Measurements from ENCODE around the gene HERC6.

HERC6 gene

DNA sequence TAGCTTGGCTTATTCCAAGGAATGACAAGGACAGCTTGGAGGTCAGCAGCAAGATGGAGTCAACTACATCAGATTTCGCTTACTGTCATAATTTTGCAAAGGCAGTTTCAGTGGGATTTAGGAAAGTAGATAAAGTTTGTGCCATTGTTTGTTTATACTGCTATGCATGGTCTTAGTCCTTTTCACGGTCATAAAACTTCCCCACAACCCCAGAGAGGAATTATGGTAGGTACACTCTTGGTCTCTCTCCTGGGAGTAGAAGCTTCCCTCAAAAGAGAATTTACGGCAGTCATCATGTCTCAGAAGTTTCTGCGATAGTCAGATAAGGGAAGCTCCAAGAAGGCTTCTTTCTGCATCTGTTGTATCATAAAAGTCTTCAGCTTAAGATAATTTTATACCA, 27.9 kb upstream of the HERC6 start:
- peaks cover 0 to 6% (median 0%) of the 10 kb centered on the region in 3 donors for H3K9me3 ChIP-seq
- intact Hi-C loops (cut with DNase I; ENCODE audit: low total_unique reads): no loop called here
- TF ChIP-seq, protein P1, sequence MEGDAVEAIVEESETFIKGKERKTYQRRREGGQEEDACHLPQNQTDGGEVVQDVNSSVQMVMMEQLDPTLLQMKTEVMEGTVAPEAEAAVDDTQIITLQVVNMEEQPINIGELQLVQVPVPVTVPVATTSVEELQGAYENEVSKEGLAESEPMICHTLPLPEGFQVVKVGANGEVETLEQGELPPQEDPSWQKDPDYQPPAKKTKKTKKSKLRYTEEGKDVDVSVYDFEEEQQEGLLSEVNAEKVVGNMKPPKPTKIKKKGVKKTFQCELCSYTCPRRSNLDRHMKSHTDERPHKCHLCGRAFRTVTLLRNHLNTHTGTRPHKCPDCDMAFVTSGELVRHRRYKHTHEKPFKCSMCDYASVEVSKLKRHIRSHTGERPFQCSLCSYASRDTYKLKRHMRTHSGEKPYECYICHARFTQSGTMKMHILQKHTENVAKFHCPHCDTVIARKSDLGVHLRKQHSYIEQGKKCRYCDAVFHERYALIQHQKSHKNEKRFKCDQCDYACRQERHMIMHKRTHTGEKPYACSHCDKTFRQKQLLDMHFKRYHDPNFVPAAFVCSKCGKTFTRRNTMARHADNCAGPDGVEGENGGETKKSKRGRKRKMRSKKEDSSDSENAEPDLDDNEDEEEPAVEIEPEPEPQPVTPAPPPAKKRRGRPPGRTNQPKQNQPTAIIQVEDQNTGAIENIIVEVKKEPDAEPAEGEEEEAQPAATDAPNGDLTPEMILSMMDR (IDR thresholded peaks at IDR 0.05): no peak
- no peaks in the 10 kb centered on the region for H3K27me3 ChIP-seq
- DNase-seq: no peak
- no peaks in the 10 kb centered on the region for H3K36me3 ChIP-seq
- no peak overlapping the region for H3K27ac ChIP-seq
- H3K4me3 ChIP-seq: no peak overlapping the region
- H3K4me1 ChIP-seq: no peaks in the 10 kb centered on the region

DNA sequence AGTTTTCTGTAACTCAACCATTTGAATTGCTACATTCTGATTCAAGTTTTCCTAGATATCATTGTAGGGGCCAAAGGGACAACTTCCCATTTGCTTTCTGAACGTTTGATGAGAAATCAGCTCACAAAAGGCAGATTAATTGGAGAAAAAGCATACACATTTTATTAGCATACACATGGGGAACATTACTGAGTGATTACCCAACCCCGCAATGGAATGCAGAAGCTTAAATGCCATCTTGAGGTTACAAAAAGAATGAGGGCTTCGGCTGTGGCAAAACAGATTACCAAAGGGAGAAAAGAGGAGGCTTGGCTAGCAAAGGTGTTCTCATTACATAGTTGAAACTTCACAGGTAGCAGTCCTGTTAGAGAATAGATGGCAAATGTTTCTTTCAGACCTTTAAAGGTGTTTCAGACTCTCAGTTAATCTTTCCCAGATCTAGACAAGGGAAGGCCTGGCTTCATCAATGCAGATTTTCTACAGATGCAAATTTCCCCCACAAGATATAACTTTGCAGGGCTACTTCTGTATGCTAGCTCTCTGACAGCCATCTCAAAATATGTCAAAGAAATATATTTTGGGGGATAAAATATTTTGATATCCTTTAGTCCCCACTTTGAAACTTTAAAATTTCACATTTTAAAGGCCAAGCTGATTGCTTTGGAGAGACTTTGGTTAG, 26.5 kb upstream of the HERC6 start:
- DNase-seq: no peak
- TF ChIP-seq, protein P1 (IDR thresholded peaks at IDR 0.05): no peak
- intact Hi-C loops (cut with DNase I; ENCODE audit: low total_unique reads): no loop called here
- Histone ChIP-seq H3K27ac (no peak overlapping the region), H3K36me3 (no peaks in the 10 kb centered on the region), H3K9me3 (peaks cover 0 to 6% (median 0%) of the 10 kb centered on the region in 3 donors), H3K27me3 (no peaks in the 10 kb centered on the region), H3K4me1 (no peaks in the 10 kb centered on the region), H3K4me3 (no peak overlapping the region)

DNA sequence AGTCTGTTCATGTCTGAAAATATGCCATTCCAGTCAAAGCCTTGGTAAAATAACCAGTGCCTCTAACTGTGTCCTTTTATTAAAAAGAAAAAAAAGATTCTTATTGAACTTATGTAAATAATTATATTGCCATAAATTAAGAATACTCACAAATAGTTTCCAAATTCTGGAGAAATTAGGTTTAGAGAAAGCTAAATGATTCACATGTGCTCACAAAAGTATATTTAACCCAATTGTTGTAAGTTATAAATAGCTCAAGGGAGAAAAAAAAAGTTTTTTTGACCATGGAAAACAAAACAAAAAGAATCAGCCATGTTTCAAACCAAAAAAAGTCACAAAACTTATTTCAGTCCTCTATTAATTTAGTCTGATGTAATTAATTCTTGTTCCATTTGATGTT, 25.3 kb upstream of the HERC6 start:
- intact Hi-C loops (cut with DNase I; ENCODE audit: low total_unique reads): no loop called here
- Histone ChIP-seq H3K4me3 (no peak overlapping the region), H3K27ac (no peak overlapping the region), H3K9me3 (peaks cover 0 to 6% (median 0%) of the 10 kb centered on the region in 3 donors), H3K36me3 (no peaks in the 10 kb centered on the region), H3K27me3 (no peaks in the 10 kb centered on the region), H3K4me1 (no peaks in the 10 kb centered on the region)
- DNase-seq: no peak
- TF ChIP-seq, protein P1 (IDR thresholded peaks at IDR 0.05): no peak

DNA sequence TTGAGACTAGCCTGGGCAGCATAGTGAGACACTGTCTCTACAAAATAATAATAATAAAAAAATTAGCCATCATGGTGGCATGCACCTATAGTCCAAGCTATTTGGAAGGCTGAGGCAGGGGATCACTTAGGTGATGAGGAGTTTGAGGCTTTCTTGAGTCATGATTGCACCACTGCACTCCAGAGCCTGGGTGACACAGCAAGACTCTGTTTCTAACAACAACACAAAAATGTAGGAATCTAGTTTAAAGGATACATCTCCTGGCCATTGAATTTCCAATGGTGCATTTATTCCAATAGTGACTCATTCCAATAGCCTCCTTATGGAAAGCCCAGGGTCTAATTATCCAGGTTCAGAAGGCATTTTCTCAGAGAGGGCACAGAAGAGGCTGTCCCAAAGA, 21.9 kb upstream of the HERC6 start:
- no peak overlapping the region for H3K27ac ChIP-seq
- no peaks in the 10 kb centered on the region for H3K4me1 ChIP-seq
- no peak overlapping the region for H3K4me3 ChIP-seq
- no peaks in the 10 kb centered on the region for H3K27me3 ChIP-seq
- H3K9me3 ChIP-seq: peaks cover 0 to 6% (median 0%) of the 10 kb centered on the region in 3 donors
- TF ChIP-seq, protein P1 (IDR thresholded peaks at IDR 0.05): no peak
- intact Hi-C loops (cut with DNase I; ENCODE audit: low total_unique reads): no loop called here
- DNase-seq: no peak
- no peaks in the 10 kb centered on the region for H3K36me3 ChIP-seq

DNA sequence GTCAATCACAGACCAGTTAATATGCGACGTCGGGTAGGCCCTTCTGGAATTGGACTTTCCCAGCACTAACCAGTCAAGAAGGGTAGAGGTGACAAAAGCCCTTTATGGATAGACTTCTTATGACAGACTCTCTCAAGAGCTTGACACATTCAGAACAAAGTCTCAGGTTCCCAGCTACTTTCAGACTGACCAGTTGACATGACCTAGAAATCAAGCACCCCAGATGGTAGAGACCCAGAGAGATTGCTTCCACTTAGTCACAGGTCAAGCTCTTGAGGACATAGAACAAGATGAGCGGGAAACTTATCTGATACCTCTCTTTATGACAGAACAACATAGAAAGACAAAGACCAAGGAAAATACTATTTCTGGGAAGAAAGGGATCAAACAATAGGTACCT, 21.4 kb upstream of the HERC6 start:
- DNase-seq: no peak
- TF ChIP-seq, protein P1 (IDR thresholded peaks at IDR 0.05): no peak
- intact Hi-C loops (cut with DNase I; ENCODE audit: low total_unique reads): no loop called here
- Histone ChIP-seq H3K27me3 (no peaks in the 10 kb centered on the region), H3K4me1 (no peaks in the 10 kb centered on the region), H3K27ac (no peak overlapping the region), H3K36me3 (no peaks in the 10 kb centered on the region), H3K4me3 (no peak overlapping the region), H3K9me3 (peaks cover 0 to 6% (median 0%) of the 10 kb centered on the region in 3 donors)

DNA sequence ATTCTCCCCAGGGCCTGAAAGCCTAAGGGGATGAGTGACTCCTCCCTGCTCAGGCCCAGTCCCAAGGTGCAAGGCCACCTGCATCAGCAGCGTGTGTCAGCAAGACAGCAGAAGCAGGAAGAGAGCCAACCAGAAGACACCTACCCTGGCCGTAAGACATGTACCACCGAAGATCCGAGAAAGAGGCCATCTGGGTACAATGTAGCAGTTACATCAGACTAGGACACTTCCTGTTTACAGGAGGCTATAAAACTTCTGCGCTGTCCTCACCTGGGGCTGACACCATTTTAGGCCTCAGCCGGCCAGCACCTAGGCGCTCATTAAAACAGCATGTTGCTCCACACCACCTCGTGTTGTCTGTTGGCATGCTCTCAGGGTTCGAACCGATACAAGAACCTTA, 19.1 kb upstream of the HERC6 start:
- TF ChIP-seq, protein P1 (IDR thresholded peaks at IDR 0.05): no peak

More for the DNA sequence above, 19.1 kb upstream of the HERC6 start:
- Histone ChIP-seq H3K4me3 (no peak overlapping the region), H3K27me3 (no peaks in the 10 kb centered on the region), H3K4me1 (no peaks in the 10 kb centered on the region), H3K27ac (no peak overlapping the region), H3K9me3 (no peaks in the 10 kb centered on the region), H3K36me3 (no peaks in the 10 kb centered on the region)
- no peak for DNase-seq
- intact Hi-C loops (cut with DNase I; ENCODE audit: low total_unique reads): no loop called here

All from tibial artery (tissue), 4 donors.